Mucosa of descending colon (tissue), 3 donors: ENCODE data around the gene ESYT2. TPM values are rescaled to one million over a fixed set of nuclear protein-coding genes. Genes with fewer than 3 reads are reported as not detected.

Experiments used
- ATAC-seq: fragments of 200-7000 bp; cut with Tn5 transposase; one replicate; pipeline ENCODE4 v1.9.1; 2020; ENCODE audit warnings: mild to moderate bottlenecking, moderate library complexity
- DNase-seq, 3 donors: peaks; one replicate each; pipeline ENCODE4 v3.0.0-alpha.2; 2020
- H3K36me3 ChIP-seq: fragments of 200-600 bp; one replicate; pipeline ENCODE4 v1.8.0; 2021; ENCODE audit warnings: low read depth, mild to moderate bottlenecking
- H3K4me1 ChIP-seq: fragments of 200-600 bp; one replicate; pipeline ENCODE4 v1.8.0; 2021; ENCODE audit warnings: low read depth, mild to moderate bottlenecking
- H3K4me3 ChIP-seq: fragments of 200-600 bp; one replicate; pipeline ENCODE4 v1.8.0; 2021; ENCODE audit warnings: mild to moderate bottlenecking
- H3K9me3 ChIP-seq: fragments of 200-600 bp; one replicate; pipeline ENCODE4 v1.8.0; 2021; ENCODE audit warnings: mild to moderate bottlenecking
- intact Hi-C, 2 donors: fragments of 100-400 bp; cut with DNase I in 1 of 2; cut with micrococcal nuclease in 1 of 2; formaldehyde crosslinking; loops; one replicate each; pipeline versions ENCODE4 v1.11.0 to v1.11.1; 2022; cut with DNase I, micrococcal nuclease
- total RNA-seq, 3 donors: library from RNA; stranded (reverse); fragmentation: NEBNext Ultra II Directional in 2 of 3; extraction: Animal tissue kit (Norgen Biotek cat#: 25700) in 2 of 3; gene quantifications; one replicate each; pipeline versions ENCODE4 v1.2.1 to v1.2.4, GENCODE V29; 2021 to 2023
- TF ChIP-seq, protein P1 (sequence below): fragments of 200-600 bp; IDR thresholded peaks from one replicate; pipeline ENCODE4 v1.8.0; 2022; ENCODE audit warnings: antibody characterized with exemption, mild to moderate bottlenecking
- donor health status: DM: no; HTN: no; CAD: no; lungs with moderate emphysema.
- donor health status: DM: no; HTN: no; CAD: no.
- donor health status: DM: no; HTN: yes; CAD: no.

The ESYT2 gene
- total RNA-seq, 3 donors from 2014 or later: 66.8 to 89.3 (median 69.0) TPM

DNA sequence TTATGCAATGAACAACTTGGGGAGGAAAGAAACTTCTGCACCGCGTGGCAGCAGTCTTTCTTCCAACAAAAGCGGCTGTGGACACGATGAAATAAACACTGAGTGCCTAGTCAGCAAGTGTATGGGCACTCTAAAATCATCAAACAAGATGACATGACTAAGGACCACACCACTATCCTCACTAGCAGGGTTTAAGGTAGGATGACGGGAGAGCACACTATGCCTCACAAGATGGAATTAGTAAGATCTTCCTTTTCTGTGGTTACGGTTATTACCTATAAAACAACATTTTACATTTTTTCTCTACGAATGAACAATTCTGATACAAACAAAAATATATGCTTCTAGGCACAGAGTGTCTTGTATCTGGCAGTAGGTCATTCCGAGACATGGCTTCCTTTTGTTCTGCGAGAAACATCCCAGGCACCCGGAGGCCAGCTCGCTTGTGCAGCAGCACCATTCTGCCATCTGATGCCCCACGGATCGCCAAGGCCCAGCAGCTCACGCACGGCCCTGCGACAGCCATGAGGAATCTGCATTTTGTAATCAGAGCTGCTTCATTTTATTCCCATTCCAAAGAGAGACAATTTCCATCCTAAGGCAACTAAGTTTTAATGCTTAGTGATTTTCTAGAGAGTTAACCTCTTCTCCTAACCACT, 70.6 kb downstream of the ESYT2 start:
- TF ChIP-seq, protein P1, sequence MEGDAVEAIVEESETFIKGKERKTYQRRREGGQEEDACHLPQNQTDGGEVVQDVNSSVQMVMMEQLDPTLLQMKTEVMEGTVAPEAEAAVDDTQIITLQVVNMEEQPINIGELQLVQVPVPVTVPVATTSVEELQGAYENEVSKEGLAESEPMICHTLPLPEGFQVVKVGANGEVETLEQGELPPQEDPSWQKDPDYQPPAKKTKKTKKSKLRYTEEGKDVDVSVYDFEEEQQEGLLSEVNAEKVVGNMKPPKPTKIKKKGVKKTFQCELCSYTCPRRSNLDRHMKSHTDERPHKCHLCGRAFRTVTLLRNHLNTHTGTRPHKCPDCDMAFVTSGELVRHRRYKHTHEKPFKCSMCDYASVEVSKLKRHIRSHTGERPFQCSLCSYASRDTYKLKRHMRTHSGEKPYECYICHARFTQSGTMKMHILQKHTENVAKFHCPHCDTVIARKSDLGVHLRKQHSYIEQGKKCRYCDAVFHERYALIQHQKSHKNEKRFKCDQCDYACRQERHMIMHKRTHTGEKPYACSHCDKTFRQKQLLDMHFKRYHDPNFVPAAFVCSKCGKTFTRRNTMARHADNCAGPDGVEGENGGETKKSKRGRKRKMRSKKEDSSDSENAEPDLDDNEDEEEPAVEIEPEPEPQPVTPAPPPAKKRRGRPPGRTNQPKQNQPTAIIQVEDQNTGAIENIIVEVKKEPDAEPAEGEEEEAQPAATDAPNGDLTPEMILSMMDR: no peak
- Histone ChIP-seq H3K4me3 (no peak overlapping the region), H3K36me3 (no peaks in the 10 kb centered on the region), H3K4me1 (no peaks in the 10 kb centered on the region), H3K9me3 (no peaks in the 10 kb centered on the region)
- ATAC-seq (no peak), DNase-seq (no peak)
- intact Hi-C loops: no loop called here

DNA sequence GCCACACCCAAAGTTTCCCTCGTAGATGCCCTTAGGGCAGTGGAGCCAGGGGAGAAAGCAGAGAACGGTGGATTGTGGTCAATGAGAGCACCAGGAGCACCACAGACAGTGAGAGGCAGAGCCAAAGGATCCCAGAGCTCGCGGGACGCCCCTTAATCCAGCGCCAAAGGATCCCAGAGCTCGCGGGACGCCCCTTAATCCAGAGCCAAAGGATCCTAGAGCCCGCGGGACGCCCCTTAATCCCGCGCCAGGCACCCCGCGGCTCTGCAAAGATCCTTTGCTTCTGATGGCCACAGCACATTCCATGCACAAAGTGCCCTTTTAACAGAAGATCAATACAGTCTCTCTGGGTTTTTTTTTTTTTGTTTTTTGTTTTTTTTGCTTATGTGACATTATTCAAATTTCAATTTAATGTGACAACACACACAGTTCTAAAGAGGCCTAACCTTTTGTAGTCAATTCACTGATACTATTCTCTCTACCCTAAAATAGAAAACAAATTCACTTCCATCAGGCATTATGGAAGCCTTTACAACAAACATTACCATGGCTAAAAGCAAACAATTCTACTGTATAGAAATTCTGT, 71.8 kb downstream of the ESYT2 start:
- intact Hi-C loops: no loop called here
- Histone ChIP-seq H3K36me3 (no peaks in the 10 kb centered on the region), H3K4me1 (no peaks in the 10 kb centered on the region), H3K4me3 (no peak overlapping the region), H3K9me3 (no peaks in the 10 kb centered on the region)
- TF ChIP-seq, protein P1: no peak
- DNase-seq: no peak
- no peak for ATAC-seq

DNA sequence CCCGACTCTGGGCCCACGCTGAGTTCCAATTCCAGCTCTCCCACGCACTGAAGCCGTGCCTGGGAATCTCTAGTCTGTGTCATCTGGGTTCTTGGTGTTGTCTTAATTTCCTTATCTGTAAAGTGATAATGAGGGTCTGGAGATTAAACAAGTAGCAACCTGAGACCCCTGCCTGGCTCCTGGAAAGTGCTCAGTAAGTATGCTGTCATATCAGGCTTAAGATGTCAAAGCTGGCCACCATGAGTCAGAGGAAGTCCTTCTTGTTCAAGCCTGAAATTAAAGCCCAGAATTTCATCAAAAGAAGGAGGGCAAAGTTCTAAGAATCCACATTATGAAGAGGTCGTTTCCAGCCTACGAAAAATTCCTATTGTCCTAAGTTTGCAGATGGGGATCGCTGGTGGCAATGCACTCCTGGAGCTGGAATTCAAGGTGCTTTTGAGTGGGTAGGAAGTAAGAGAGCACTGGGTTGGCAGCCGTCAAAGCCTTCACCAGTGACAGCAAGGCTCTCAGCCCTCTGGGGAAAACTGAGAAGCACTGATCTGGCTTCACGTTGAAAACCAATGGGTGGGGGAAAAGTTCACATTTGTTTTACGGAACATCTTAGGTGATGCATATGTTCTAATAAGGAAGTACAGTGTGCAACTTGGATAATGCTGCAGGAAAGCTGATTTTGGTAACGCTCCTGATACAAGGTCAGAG, 74.4 kb downstream of the ESYT2 start:
- Histone ChIP-seq H3K36me3 (no peaks in the 10 kb centered on the region), H3K4me1 (no peaks in the 10 kb centered on the region), H3K9me3 (no peaks in the 10 kb centered on the region), H3K4me3 (no peak overlapping the region)
- DNase-seq (no peak), ATAC-seq (no peak)
- TF ChIP-seq, protein P1: no peak
- intact Hi-C loops: no loop called here

DNA sequence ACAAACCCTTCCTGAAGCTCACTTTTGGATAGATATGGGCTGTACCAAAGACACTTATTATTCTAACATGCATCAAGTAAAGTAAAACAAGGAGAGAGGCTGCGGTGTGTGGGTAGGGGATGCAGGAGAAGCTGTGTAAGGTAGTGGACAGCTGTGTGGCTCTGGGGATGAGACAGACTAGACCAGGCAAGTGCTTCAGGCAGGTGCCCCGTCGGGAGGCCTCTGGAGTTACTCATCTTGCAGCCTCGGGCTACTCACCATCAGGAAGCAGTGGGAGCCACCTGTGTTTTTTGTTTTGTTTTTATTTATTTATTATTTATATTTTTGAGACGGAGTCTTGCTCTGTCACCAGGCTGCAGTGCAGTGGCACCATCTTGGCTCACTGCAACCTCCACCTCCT, 75.4 kb downstream of the ESYT2 start:
- Histone ChIP-seq H3K4me3 (no peak overlapping the region), H3K9me3 (no peaks in the 10 kb centered on the region), H3K36me3 (no peaks in the 10 kb centered on the region), H3K4me1 (no peaks in the 10 kb centered on the region)
- TF ChIP-seq, protein P1: no peak
- intact Hi-C loops: no loop called here
- DNase-seq: no peak
- ATAC-seq: no peak

DNA sequence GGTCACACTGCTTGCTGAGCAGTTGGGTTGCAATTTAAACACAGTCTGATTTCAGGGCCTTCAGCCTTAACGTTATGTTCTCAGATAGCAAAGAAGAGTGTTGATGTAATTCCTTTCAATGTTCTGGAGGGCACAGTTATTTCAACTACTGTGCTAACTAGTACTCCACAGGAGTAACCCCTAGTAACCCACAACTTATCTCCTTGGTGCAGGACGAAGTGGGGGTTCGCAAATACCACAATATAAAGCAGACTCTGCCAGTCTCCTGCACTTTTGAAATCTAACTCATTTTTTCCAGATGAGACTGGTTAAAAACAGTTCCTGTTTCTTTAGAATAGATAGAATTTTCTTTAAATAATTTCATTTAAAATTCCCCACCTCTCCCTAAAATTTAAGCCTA, 77.6 kb downstream of the ESYT2 start:
- intact Hi-C loops: no loop called here
- Histone ChIP-seq H3K9me3 (no peaks in the 10 kb centered on the region), H3K4me3 (no peak overlapping the region), H3K4me1 (no peaks in the 10 kb centered on the region), H3K36me3 (no peaks in the 10 kb centered on the region)
- no peak for DNase-seq
- TF ChIP-seq, protein P1: no peak
- ATAC-seq: no peak
